C4-2B (cell line): ENCODE results near the gene ZNF423.

Experiments
- H3K27ac ChIP-seq: fragments of 450-650 bp; 2 replicates; pipeline ENCODE4 v1.5.1; 2017
- ZFX ChIP-seq: fragments of 450-650 bp; IDR thresholded peaks from 2 replicates; pipeline ENCODE4 v1.6.1; 2017
- TF ChIP-seq, protein P1 (sequence below): fragments of 450-650 bp; conservative IDR thresholded peaks from 2 replicates; pipeline ENCODE4 v1.5.1; 2017; ENCODE audit warnings: mild to moderate bottlenecking

Gene ZNF423

DNA sequence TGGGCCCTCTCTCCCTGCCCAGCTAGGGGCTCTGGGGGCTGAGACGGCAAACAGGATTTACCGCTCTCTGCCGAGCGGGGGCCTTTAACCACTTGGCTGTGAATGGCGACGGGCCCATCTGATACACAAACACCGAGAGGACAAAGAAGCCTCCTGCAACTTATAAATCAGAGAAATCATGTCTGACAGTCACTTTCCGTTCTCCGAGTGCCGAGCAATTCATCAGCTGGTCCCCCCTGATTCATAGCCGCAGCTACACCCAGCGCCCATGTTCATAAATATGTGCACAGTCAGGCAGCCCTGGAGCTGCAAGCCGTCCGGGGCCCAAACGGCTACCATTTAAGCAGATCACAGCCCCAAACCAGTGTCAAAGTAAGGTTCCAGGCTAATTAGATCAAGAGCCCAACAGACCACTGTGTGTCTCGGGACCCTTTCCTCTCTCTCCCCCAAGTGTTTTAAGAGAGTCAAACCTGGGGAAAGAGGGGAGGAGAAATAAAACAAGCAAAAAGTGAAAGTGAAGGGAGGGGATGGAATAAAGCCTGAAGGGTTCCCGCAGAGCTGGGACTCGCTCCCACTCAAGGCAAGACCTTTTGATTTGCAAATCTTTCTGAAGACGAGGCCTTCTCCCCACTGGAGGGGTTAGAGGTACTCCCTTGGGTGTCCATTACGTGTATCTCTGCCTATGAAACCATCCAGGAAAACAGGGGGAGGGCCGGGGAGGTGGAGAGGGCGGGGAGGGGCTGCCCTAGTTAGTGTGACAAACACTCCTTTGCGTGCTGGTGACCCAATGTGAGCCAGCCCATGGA lies 327.6 kb downstream of the ZNF423 start:
- no peak overlapping the region for H3K27ac ChIP-seq
- TF ChIP-seq ZFX = no peak
- TF ChIP-seq, protein P1, sequence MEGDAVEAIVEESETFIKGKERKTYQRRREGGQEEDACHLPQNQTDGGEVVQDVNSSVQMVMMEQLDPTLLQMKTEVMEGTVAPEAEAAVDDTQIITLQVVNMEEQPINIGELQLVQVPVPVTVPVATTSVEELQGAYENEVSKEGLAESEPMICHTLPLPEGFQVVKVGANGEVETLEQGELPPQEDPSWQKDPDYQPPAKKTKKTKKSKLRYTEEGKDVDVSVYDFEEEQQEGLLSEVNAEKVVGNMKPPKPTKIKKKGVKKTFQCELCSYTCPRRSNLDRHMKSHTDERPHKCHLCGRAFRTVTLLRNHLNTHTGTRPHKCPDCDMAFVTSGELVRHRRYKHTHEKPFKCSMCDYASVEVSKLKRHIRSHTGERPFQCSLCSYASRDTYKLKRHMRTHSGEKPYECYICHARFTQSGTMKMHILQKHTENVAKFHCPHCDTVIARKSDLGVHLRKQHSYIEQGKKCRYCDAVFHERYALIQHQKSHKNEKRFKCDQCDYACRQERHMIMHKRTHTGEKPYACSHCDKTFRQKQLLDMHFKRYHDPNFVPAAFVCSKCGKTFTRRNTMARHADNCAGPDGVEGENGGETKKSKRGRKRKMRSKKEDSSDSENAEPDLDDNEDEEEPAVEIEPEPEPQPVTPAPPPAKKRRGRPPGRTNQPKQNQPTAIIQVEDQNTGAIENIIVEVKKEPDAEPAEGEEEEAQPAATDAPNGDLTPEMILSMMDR = no peak

- no peak overlapping the region for H3K27ac ChIP-seq
- no peak for TF ChIP-seq ZFX
- TF ChIP-seq, protein P1 = no peak; the same call in 1 of the 2 replicates
Measured at GRCh38 chr16:49527611-49528010, 328.3 kb downstream of the ZNF423 start.

DNA sequence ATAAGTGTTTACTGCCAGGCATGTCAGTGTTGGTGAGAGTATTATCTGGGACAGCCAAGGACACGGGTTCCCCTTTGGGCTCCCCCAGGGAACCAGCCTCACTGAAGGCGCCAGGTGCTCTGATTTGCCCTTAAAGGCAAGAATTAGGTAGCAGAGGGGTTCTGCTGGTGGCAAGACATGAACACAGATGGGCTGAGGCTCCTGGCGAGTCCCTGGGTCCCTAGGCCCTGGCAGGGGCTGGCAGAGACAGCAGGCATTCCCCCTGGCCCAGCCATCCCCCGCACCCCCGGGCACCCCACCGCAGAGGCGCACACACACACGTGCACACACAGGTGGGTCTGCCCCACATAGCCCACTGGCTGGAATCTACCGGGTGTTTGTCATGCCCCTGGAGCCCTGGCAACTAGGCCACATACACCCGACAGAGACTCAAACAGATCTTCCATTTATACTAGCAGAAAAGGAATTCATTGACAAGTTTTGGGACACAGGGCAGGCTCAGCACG lies 329.0 kb downstream of the ZNF423 start:
- TF ChIP-seq ZFX = no peak
- TF ChIP-seq, protein P1 = no peak
- no peak overlapping the region for H3K27ac ChIP-seq

- TF ChIP-seq, protein P1 = no peak
- TF ChIP-seq ZFX = no peak
- no peak overlapping the region for H3K27ac ChIP-seq
Measured at GRCh38 chr16:49524947-49525315, 331.0 kb downstream of the ZNF423 start.

GRCh38 chr16:49524216-49524946 lies 331.5 kb downstream of the ZNF423 start:
- no peak for TF ChIP-seq ZFX
- TF ChIP-seq, protein P1 = no peak
- no peak overlapping the region for H3K27ac ChIP-seq

- TF ChIP-seq, protein P1 = no peak
- no peak for TF ChIP-seq ZFX
- no peak overlapping the region for H3K27ac ChIP-seq
Measured at GRCh38 chr16:49523435-49524159, 332.3 kb downstream of the ZNF423 start.
